BJ (cell line): ENCODE measurements around the gene ALOX12B. TPM values are rescaled to one million over a fixed set of nuclear protein-coding genes. Genes with fewer than 3 reads are reported as not detected.

Experiments
- CTCF ChIA-PET: fragments of 350-600 bp; formaldehyde crosslinking; extraction: SDS; loops from one replicate; lab custom pipeline; 2021; ENCODE audit warnings: antibody characterized with exemption, inconsistent platforms; lab: Yijun Ruan, JAX
- POLR2A ChIA-PET: fragments of 300-600 bp; sonication (Branson Sonifier 250); formaldehyde crosslinking; extraction: SDS; loops from one replicate; lab custom pipeline; 2021; ENCODE audit warnings: antibody characterized with exemption; lab: Charles Lee
- DNase-seq: peaks from one replicate; pipeline ENCODE4 v3.0.0-alpha.2; 2011; ENCODE audit warnings: low read depth
- H3K27me3 ChIP-seq: 2 replicates; pipeline ENCODE4 v1.6.0; 2011; ENCODE audit warnings: low read length; ENCODE audit not compliant: control insufficient read depth, insufficient read depth
- H3K36me3 ChIP-seq: 2 replicates; pipeline ENCODE4 v1.5.1; 2011; ENCODE audit warnings: low read length; ENCODE audit not compliant: control insufficient read depth, insufficient read depth
- H3K4me3 ChIP-seq: 2 replicates; pipeline ENCODE4 v1.5.1; 2011; ENCODE audit warnings: low read depth, mild to moderate bottlenecking, control low read depth, low read length
- polyA plus RNA-seq: library from polyadenylated mRNA; depleted of rRNA; stranded (reverse); fragments of >200 nt; gene quantifications from 2 replicates; pipeline ENCODE4 v1.2.3, GENCODE V29; 2011
- TF ChIP-seq, protein P1 (sequence below): IDR thresholded peaks from 2 replicates; pipeline ENCODE4 v1.5.1; 2011; ENCODE audit warnings: low read depth, mild to moderate bottlenecking, control low read depth, inconsistent platforms, low read length, moderate library complexity; ENCODE audit not compliant: insufficient read depth

ALOX12B gene
- polyA plus RNA-seq, 1 experiment: not detected

DNA sequence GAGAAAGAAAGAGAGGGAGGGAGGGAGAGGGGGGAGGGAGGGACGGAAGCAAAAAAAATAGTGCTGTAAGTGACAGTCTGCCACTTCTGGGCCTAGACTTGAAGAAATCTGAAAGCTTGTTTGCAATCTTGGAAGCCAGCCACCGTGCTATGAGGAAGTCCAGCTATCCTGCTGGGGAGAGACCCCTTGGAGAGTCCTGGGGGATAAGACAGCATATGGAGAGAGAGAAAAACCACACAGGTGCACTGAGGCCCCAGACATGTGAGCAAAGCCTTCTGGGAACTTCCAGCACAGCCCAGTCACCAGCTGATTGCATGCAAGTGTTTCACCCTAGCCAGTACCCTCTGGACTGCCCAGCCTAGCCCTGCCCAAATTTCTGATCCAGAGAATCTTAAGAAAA lies 12.6 kb upstream of the ALOX12B start:
- peaks cover 11% of the 10 kb centered on the region; the same call in 1 of the 2 replicates for H3K27me3 ChIP-seq
- H3K4me3 ChIP-seq: no peak overlapping the region
- ChIA-PET CTCF (interaction anchor here (2.0 to 16.4 kb wide), 4 partner anchors 10 to 19 kb away, joined by 4 to 183 read pairs (median 18); partner anchors contain the start of genes ALOX12B and ALOXE3), POLR2A (no interaction called here)
- no peaks in the 10 kb centered on the region for H3K36me3 ChIP-seq
- TF ChIP-seq, protein P1, sequence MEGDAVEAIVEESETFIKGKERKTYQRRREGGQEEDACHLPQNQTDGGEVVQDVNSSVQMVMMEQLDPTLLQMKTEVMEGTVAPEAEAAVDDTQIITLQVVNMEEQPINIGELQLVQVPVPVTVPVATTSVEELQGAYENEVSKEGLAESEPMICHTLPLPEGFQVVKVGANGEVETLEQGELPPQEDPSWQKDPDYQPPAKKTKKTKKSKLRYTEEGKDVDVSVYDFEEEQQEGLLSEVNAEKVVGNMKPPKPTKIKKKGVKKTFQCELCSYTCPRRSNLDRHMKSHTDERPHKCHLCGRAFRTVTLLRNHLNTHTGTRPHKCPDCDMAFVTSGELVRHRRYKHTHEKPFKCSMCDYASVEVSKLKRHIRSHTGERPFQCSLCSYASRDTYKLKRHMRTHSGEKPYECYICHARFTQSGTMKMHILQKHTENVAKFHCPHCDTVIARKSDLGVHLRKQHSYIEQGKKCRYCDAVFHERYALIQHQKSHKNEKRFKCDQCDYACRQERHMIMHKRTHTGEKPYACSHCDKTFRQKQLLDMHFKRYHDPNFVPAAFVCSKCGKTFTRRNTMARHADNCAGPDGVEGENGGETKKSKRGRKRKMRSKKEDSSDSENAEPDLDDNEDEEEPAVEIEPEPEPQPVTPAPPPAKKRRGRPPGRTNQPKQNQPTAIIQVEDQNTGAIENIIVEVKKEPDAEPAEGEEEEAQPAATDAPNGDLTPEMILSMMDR: no peak
- DNase-seq: no peak

DNA sequence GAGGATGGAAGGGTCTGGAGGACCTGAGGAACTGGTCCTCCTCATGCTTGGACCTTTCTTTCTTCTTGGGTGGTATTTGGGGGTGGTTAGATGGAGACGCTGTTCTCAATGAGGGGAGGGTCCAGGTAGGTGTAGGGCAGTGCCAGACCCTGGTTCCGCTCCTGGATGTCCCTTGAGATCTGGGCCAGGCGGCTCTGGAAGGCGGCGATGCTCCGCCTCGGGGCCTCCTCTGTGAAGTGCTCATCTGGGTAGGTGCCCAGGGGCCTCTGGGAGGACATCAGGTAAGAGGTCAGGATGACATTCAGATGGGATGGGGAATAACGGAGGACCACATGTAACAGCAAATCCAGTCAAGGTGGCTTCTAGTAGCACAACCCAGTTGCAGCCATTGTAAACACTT lies 9.0 kb upstream of the ALOX12B start:
- ChIA-PET CTCF (interaction anchor here (1.1 to 1.3 kb wide), 4 partner anchors 14 to 205 kb away, joined by 3 to 4 read pairs (median 3); no protein-coding TSS in a partner anchor), POLR2A (no interaction called here)
- peaks cover 13% of the 10 kb centered on the region for H3K27me3 ChIP-seq
- no peak overlapping the region for H3K4me3 ChIP-seq
- TF ChIP-seq, protein P1: no peak
- H3K36me3 ChIP-seq: no peaks in the 10 kb centered on the region
- DNase-seq: no peak

DNA sequence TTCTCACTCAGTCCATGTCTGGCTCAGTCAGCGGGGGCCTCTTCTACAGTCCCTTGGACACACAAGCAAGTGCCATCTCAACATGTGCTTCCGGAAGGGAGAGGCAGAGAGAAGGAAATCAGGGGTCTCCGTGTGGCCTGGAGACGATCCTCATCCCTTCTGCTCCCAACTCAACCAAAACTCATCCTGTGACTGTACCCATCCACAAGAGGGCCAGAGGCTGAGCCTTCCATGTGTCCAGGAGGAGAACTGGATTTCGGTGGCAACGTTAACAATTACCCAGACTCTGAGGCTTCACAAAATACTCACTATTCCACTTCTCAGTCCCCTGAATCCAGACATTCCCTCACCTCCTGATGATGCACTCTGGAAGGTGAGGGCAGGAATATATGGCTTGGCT lies 7.8 kb upstream of the ALOX12B start:
- TF ChIP-seq, protein P1: no peak
- ChIA-PET POLR2A (no interaction called here), CTCF (interaction anchor here (1.1 to 10.0 kb wide), 7 partner anchors 10 to 206 kb away, joined by 3 to 183 read pairs (median 4); no protein-coding TSS in a partner anchor)
- Histone ChIP-seq H3K36me3 (no peaks in the 10 kb centered on the region), H3K27me3 (peaks cover 22% of the 10 kb centered on the region), H3K4me3 (no peak overlapping the region)
- no peak for DNase-seq

DNA sequence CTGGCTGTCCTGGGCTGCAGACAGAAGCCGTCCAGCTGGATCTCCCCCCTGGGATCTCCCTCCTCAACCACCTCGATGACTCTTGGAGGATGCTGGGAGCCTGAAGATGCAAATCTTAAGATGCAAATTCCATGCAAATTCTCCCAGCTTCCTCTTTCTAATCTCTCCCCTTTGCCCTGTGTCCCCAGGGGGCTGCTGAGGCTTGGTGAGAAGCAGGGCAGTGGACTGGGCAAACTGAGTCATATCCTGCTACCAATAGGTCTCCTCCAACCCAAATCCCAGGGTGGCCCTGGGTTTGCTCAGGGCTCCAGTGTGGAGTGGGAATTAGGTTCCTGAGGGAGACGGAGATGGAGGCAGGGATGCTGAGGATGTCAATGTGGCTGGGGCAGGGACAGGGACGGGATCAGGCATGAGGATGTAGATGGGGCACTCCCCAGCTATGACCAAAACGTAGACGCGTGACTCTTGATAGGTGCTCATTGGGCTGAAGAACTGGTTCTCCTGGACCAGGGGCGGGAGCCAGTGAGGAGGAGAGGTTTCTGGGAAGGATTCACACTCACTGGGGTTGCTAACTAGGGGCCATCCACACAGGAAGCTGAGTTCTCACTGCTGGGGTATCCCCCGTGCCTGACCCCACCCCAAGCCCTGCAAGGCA lies 3.6 kb upstream of the ALOX12B start:
- ChIA-PET CTCF (interaction anchor here (0.6 to 10.0 kb wide), 9 partner anchors 9 to 31 kb away, joined by 3 to 183 read pairs (median 5); partner anchors contain the start of gene ALOXE3), POLR2A (no interaction called here)
- no peaks in the 10 kb centered on the region for H3K36me3 ChIP-seq
- DNase-seq: no peak
- H3K4me3 ChIP-seq: no peak overlapping the region
- peaks cover 25% of the 10 kb centered on the region for H3K27me3 ChIP-seq
- TF ChIP-seq, protein P1: no peak

DNA sequence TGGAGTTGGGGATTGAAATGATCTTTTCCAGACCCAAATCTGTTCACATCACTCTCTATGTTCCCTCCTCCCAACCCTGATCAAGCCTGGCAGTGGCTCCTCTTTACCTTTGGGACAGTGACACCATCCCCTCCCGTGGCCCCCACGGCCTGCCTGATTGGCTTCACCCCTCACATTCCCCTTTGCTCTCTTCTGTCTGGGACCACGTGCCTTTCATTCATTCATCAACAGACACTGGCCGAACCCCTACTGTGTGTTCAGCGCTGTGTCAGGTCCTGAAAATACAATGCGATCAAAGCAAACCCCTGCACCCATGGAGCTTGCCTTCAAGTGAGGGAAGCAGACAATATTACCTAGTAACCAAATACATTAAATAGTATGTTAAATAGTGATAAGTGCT lies 2.2 kb upstream of the ALOX12B start:
- Histone ChIP-seq H3K36me3 (no peaks in the 10 kb centered on the region), H3K27me3 (peaks cover 25% of the 10 kb centered on the region), H3K4me3 (no peak overlapping the region)
- TF ChIP-seq, protein P1: no peak
- ChIA-PET POLR2A (no interaction called here), CTCF (interaction anchor here (0.8 to 10.0 kb wide), 3 partner anchors 14 to 211 kb away, joined by 3 to 183 read pairs (median 63); no protein-coding TSS in a partner anchor)
- DNase-seq: no peak
